ENCODE results near the gene RANGAP1.
"Not testable (repeated sequence)": the region's sequence is repeated elsewhere in the genome, so short reads cannot be mapped to it uniquely, and the experiment has no call there.

RANGAP1 gene

GRCh38 chr22:41300661-41301060 lies 14.7 kb upstream of the RANGAP1 start:
- DNase-seq (ENCODE audit: low read depth in 2 of 2) = no peak

DNA sequence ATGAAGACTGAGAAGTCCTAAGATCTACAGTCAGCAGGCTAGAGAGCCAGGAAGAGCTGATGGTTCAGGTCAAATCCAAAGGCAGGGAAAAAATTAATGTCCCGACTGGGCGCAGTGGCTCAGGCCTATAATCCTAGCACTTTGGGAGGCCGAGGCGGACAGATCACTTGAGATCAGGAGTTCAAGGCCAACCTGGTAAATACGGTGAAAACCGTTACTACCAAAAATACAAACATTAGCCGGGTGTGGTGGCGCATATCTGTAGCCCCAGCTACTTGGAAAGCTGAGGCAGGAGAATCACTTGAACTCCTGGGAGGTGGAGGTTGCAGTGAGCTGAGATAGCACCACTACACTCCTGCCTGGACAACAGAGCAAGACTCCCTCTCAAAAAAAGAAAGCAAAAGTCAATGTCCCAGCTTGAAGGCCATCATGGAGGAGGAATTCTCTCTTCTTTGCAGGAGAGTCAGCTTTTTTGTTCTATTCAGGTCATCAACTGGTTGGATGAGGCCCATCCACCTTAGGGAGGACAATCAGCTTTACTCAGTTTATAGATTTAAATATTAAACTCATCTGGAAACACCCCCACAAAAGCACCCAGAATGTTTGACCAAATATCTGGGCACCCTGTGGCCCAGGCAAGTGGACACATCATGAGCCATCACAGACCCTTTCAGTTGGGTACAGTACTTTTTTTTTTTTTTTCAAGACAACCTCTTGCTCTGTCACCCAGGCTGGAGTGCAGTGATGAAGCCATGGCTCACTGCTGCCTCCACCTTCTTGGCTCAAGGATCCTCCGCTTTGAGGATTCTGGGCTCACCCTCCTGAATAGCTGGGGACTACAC lies 11.1 kb upstream of the RANGAP1 start:
- no peak for DNase-seq (ENCODE audit: low read depth in 2 of 2)

DNA sequence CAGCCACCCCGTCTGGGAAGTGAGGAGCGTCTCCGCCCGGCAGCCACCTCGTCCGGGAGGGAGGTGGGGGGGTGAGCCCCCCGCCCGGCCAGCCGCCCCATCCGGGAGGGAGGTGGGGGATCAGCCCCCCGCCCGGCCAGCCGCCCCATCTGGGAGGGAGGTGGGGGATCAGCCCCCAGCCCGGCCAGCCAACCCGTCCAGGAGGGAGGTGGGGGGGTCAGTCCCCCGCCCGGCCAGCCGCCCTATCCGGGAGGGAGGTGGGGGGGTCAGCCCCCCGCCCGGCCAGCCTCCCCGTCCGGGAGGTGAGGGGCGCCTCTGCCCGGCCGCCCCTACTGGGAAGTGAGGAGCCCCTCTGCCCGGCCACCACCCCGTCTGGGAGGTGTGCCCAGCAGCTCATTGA lies 8.8 kb upstream of the RANGAP1 start:
- not testable (repeated sequence) for DNase-seq (ENCODE audit: low read depth in 2 of 2)

GRCh38 chr22:41290262-41291221 lies 4.6 kb upstream of the RANGAP1 start:
- peak; percentile 79 to 81 for DNase-seq (ENCODE audit: low read depth in 2 of 2)

DNA sequence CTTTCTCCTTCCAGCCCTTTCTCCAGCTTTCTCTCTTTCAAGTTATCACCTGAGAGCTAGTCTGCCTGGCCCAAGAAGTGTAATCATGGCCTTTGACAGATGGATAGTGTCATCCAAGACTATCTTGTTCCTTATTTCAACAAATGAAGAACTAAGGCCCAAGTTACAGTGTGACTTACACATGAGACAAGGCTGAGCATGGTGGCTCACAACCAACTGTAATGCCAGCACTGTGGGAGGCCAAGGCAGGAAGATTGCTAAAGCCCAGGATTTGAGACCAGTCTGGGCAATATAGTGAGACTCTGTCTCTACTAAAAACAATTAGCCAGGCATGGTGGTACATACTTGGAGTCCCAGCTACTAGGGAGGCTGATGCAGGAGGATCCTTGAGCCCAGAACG lies 3.7 kb upstream of the RANGAP1 start:
- DNase-seq (ENCODE audit: low read depth in 2 of 2) = no peak

DNA sequence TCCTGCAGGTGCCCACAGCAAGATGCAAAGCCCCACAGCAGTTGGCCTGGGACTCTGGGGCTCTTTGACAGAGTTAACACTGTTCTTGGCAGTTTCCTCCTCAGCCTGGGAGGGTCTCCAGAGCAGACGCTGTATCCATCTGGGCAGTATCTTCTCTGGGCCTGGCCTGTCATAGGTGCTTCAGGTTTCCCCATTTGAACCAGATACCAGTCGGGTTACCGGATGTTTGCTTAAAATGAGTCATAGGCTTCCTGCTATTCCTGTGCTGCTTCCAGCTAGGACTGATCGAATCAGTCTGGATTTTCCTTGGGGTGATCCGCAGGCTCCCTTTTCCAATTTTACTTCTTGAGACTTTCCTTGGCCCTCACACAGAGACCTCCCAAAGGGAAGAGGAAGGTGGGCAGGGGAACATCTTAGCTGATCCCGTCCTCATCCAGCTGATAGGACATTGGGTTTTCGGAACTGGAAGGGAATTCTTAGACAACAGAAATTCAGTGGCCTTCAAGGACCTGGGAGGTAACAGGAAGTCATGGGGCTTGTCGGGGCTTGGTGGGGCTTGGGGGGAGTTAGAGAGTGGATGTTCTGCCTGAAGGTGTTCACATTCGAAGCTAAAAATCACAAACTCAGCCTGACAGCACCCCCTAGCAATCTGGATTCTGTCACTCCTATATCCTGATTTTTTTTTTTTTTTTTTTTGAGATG lies 2.4 kb upstream of the RANGAP1 start:
- no peak for DNase-seq (ENCODE audit: low read depth in 2 of 2)

DNA sequence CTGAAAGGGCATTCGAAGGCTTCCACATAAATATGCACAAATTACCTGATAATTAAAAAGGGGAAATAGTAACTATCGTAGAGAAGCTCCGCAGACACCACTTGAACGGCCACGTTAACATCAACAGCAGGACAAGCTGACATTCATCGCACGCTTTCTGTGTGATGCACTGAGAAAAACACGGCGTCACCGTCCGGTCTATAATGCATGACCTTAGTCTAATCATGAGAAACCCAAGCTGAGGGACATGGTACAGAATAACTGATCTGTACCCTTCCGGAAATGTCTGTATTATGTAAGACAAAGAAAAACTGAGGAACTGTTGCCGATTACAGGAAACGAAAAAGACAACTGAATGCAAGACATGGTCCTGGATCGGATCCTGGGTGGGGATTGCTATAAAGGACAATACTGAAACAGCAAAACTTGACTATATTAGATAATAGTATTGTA lies 678 bp upstream of the RANGAP1 start:
- no peak for DNase-seq (ENCODE audit: low read depth in 2 of 2)

GRCh38 chr22:41285441-41285819 lies 557 bp downstream of the RANGAP1 start:
- DNase-seq (ENCODE audit: low read depth in 2 of 2) = peak; percentile 32 to 51

GRCh38 chr22:41284465-41284864 lies 1.5 kb downstream of the RANGAP1 start:
- DNase-seq (ENCODE audit: low read depth in 2 of 2) = no peak

DNA sequence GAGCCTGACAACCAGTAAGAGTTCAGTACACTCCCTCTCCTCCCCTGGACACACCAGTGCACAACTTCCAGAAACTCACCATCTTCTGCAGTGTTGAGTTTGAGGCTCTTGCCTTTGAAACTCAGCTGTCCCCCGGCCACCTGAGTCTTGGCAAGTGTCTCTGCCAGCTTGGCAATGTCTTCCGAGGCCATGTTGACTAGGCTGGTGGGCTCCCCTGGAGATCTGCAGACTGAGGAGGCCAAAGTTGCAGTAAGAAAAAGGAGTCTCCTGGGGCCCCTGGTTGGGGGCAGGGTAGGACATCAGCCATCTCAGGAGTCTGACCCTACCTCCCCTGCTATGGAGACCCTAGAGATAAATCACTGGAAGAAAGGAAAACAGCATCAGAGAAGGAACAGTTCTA lies 5.1 kb downstream of the RANGAP1 start:
- no peak for DNase-seq (ENCODE audit: low read depth in 2 of 2)

DNA sequence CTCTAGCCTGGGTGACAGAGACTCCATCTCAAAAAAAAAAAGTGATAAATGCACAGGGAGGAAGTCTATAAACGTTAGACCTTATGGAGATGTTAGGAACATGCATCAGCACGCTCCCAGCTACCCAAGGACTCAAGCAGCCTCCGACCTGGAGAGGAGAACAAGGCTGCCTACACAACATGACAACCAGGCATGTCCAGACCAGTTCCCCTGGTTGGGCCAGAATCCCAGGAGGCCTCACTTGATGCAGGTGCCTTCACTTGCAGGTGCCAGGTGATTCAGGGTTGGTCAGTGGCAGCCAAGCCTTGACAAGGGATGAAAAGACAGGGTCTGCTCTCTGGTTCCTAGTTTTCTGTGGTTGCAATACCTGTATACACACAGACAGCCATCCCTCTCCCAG lies 5.9 kb downstream of the RANGAP1 start:
- DNase-seq (ENCODE audit: low read depth in 2 of 2) = no peak

- no peak for DNase-seq (ENCODE audit: low read depth in 2 of 2)
These were observed 11.1 kb downstream of the RANGAP1 start for GRCh38 chr22:41274856-41275255.

DNA sequence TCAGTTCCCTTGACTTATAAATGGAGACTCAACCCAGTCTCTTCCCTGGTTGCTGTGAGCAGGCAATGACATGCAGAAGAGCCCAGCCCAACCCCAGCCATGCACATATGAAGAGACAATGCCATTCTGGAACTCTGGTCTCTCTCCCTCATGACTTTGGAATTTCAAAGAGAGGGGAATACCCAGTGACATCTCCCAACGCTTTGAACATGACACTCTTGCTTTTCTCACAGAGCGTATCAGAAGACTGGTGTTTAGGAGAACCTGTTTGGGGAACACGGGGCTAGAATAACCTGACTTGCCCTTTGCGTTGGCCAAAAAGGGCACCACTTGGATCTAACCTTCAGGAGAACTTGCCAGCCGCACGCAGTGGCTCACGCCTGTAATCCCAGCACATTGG lies 12.9 kb downstream of the RANGAP1 start:
- DNase-seq (ENCODE audit: low read depth in 2 of 2) = no peak

DNA sequence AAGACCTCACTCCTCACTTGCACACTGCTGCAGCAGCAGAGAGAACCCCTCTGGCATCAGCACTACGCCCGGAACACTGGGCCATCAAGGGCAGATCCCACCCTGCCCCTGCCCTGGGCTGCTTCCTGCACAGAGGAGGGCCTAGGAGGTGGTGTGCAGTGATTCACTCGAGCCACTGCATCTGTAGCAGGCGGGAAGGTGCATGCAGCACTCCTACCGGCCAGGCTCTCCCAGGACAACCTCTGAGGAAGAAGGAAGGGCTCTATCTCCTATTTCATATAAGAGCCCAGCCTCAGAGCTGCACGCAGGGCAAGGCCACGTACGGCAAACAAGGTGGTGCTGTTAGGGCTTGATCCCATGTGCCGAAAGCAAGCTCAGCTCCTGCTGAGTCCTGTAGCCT lies 14.2 kb downstream of the RANGAP1 start:
- no peak for DNase-seq (ENCODE audit: low read depth in 2 of 2)

- no peak for DNase-seq (ENCODE audit: low read depth in 2 of 2)
These were observed 18.0 kb downstream of the RANGAP1 start for GRCh38 chr22:41267958-41268357.

DNA sequence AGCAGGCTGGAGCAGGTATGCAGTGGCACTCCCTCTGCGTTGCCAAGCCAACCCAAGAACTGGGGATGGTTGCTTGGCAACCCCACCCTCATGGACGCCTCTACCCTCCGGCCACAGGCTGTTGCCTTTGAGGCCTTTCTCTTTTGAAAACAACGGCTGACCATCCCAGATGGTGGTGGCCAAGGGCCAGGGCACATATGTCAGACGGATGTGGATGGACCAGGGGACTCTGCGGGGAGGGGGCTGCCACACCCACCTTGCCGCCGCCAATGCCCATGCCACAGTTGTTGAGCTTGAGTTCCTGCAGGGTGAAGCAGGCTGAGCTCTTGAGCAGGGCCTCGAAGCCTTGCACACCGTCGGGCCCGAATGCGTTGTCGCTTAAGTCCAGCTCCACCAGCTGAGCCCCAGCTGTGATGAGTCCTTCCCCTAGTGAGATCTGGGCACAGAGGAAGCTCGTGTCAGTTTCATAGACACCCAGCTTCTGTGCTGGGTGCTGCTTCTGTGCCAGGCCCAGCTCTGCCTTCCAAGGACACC lies 21.5 kb downstream of the RANGAP1 start:
- DNase-seq (ENCODE audit: low read depth in 2 of 2) = no peak

- DNase-seq (ENCODE audit: low read depth in 2 of 2) = no peak
These were observed 22.3 kb downstream of the RANGAP1 start for GRCh38 chr22:41263704-41264103.

- no peak for DNase-seq (ENCODE audit: low read depth in 2 of 2)
These were observed 23.7 kb downstream of the RANGAP1 start for GRCh38 chr22:41262250-41262765.

DNA sequence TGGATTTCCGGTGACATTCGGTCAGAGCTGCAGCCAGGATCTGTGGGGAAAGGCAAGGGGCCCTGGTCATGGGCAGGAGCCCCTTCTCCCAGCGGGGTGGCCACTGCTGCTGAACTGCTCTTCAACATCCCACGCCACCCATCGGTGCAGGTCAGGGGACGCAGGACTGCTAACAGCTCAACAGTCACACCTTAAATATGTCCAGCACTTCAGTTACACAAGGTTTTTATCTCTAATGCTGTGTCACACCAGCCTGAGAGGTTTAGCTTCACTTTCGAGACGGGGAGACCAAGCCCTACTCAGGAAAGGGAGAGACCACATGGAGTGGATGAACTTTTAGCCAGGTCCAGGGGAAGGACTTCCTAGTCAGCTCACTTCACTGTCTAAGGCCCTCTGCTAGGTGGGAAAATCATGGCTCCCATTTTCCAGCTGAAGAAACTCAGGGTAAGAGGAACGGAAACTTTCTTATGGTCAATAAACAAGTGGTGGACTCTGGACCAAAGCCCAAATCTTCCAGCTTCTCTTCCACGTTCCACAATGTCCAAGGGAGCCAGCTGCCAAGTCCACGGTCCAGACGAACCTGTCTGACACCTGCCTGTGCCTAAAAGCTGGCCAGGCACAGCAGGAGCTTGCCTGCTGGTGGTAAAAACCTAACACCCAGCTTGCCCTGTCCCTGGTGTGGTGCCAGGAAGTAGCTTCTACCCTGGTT lies 24.3 kb downstream of the RANGAP1 start:
- DNase-seq (ENCODE audit: low read depth in 2 of 2) = no peak

GRCh38 chr22:41260871-41261270 lies 25.1 kb downstream of the RANGAP1 start:
- no peak for DNase-seq (ENCODE audit: low read depth in 2 of 2)

GRCh38 chr22:41259756-41260155 lies 26.2 kb downstream of the RANGAP1 start:
- DNase-seq (ENCODE audit: low read depth in 2 of 2) = not testable (repeated sequence)

Data from fibroblast of skin of left biceps (primary cell).